ENCODE results near the gene TEKT3. TPM values are rescaled to one million over a fixed set of nuclear protein-coding genes. Genes with fewer than 3 reads are reported as not detected.

The TEKT3 gene
- not detected in 2 replicates for total RNA-seq

DNA sequence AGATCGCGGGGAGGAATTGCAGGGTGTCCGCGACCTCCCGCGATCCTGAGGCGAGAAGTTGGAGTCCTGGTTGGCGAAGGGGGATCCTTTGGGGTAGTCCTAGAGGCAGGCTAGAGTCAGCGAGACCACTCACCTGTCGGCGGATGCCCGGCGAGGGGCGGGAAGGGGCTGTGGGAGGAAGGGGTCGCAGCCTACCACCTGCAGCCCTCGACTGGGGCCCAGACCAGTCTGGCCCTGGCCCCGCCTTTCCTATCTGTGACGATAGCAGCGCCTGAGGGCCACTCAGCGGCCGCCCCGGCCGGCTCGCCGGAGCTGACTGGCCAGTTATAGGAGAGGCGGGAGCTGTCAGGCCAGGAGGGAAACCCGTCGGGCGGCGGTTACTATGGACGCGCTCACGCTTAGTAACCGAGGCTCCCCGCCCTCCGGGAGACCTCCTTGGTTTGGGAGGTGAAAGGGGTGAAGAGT, at the start of gene TEKT3:
TEKT3 (minus strand) TSS at position 213 of the 465 bp plus-strand sequence. CDS start 10,012 bp downstream, outside the sequence.

GRCh38 chr17:15265131-15265530, 76.3 kb downstream of the TEKT3 start, which contains the start of gene PMP22:
Gene PMP22, minus strand, starts transcription at chr17:15265326. Its CDS starts 4,599 bp downstream, at chr17:15260727.

Other genes starting within 250 kb of the TEKT3 start
- 43.0 and 51.6 TPM in 2 replicates for gene PMP22, start 76.3 kb downstream of the TEKT3 start, total RNA-seq
- 0.15 TPM in 1 of 2 replicates, not detected in the other for gene CDRT4, start 126.0 kb upstream of the TEKT3 start, total RNA-seq
- 3.5 and 4.5 TPM in 2 replicates for gene TVP23C, start 221.9 kb upstream of the TEKT3 start, total RNA-seq